GM19099 (cell line): ENCODE data around the gene RGS5.

Experiments used
- POLR2A ChIP-seq: IDR thresholded peaks from 3 replicates; pipeline ENCODE4 v1.6.1; 2011; ENCODE audit warnings: low read depth; ENCODE audit not compliant: insufficient read length; ENCODE audit errors: extremely low read depth

RGS5 gene

GRCh38 chr1:163202833-163203451, at the start of gene RGS5:
Gene RGS5 (minus strand): TSS chr1:163202916. CDS start chr1:163202835, 81 bp downstream.
- no peak for TF ChIP-seq POLR2A

GRCh38 chr1:163250382-163250974, 47.8 kb upstream of the RGS5 start:
- TF ChIP-seq POLR2A = no peak

- TF ChIP-seq POLR2A = no peak
Observed at GRCh38 chr1:163248064-163248463, 45.3 kb upstream of the RGS5 start.

- TF ChIP-seq POLR2A = no peak
Observed at GRCh38 chr1:163241746-163242145, 39.0 kb upstream of the RGS5 start.

GRCh38 chr1:163240705-163241104, 38.0 kb upstream of the RGS5 start:
- TF ChIP-seq POLR2A = no peak

- TF ChIP-seq POLR2A = no peak
Observed at GRCh38 chr1:163231385-163231784, 28.7 kb upstream of the RGS5 start.

- TF ChIP-seq POLR2A = no peak
Observed at GRCh38 chr1:163230827-163231226, 28.1 kb upstream of the RGS5 start.

- no peak for TF ChIP-seq POLR2A
Observed at GRCh38 chr1:163227126-163227525, 24.4 kb upstream of the RGS5 start.

GRCh38 chr1:163213626-163214025, 10.9 kb upstream of the RGS5 start:
- TF ChIP-seq POLR2A = no peak

GRCh38 chr1:163211667-163212066, 9.0 kb upstream of the RGS5 start:
- no peak for TF ChIP-seq POLR2A

GRCh38 chr1:163205513-163205912, 2.8 kb upstream of the RGS5 start:
- TF ChIP-seq POLR2A = no peak

GRCh38 chr1:163203561-163203960, 845 bp upstream of the RGS5 start:
- no peak for TF ChIP-seq POLR2A

GRCh38 chr1:163201906-163202305, 810 bp downstream of the RGS5 start:
- TF ChIP-seq POLR2A = no peak

- no peak for TF ChIP-seq POLR2A
Observed at GRCh38 chr1:163197022-163197421, 5.7 kb downstream of the RGS5 start.

- no peak for TF ChIP-seq POLR2A
Observed at GRCh38 chr1:163196449-163196787, 6.3 kb downstream of the RGS5 start.

- TF ChIP-seq POLR2A = no peak
Observed at GRCh38 chr1:163195728-163196448, 6.8 kb downstream of the RGS5 start.
